ENCODE data around the gene GCGR.

GCGR gene

DNA sequence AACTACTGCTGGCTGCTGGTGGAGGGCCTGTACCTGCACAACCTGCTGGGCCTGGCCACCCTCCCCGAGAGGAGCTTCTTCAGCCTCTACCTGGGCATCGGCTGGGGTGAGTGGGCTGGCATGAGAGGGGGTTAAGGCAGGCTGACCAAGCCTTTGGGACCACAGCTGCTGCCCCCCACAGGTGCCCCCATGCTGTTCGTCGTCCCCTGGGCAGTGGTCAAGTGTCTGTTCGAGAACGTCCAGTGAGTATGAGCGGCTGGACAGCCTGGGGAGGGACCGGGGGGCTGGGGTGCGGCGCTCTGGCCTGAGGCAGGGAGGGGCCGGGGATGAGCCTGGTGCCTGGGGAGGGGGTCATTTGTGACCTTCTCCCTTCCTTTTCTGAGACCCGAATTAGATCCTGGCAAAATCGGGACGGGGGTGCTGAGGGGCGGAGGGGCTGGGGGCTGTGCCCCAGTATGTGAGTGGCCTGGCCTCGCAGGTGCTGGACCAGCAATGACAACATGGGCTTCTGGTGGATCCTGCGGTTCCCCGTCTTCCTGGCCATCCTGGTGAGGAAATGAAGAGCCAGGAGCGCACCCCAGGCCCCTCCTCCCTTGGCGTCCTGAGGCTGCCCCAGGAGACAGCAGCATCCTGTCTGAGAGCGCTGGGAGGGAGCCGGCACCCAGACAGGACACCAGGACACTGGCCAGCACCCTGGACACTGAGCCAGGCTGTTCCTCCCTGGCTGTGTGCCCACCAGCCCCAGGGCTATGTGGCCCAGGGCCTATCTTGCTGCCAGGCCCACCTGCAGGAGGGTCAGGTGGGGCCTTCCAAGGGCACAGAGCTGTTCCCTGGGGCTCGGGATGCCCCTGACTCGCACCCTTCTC lies 8.0 kb downstream of the GCGR start:
- DNase-seq (ENCODE audit: low read depth in 2 of 2), result no peak

DNA sequence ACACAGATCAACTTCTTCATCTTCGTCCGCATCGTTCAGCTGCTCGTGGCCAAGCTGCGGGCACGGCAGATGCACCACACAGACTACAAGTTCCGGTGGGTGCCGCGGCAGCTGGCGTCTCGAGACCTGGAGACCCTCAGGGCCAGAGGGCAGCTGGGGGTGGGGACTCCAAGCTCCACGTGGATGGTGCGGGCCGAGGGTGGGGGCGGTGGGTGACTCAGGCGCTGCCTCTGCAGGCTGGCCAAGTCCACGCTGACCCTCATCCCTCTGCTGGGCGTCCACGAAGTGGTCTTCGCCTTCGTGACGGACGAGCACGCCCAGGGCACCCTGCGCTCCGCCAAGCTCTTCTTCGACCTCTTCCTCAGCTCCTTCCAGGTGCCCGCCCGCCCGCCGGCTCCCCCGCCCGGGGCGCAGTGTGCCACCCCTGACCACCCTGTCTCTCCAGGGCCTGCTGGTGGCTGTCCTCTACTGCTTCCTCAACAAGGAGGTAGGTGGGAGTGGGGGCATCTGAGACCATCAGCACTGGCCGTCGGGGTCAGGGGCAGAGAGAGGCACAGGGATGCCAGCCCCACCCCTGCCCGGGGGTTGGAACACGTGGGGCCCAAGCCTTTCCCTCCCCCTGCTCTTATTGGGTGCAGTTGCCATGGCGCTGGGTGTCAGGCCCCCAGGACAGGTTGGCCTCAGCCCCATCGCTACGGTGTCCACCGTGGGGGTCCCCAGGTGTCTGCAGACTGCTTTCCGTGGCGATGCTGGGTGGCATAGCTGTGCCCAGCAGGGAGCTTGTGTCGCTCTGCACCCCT lies 8.8 kb downstream of the GCGR start:
- no peak for DNase-seq (ENCODE audit: low read depth in 2 of 2)

DNA sequence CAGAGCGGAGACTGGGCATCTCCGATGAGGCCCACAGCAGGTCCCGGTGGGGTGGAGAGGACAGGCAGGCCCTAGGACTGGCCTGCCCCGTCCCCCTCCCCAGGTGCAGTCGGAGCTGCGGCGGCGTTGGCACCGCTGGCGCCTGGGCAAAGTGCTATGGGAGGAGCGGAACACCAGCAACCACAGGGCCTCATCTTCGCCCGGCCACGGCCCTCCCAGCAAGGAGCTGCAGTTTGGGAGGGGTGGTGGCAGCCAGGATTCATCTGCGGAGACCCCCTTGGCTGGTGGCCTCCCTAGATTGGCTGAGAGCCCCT lies 9.4 kb downstream of the GCGR start:
- DNase-seq (ENCODE audit: low read depth in 2 of 2), result no peak

DNA sequence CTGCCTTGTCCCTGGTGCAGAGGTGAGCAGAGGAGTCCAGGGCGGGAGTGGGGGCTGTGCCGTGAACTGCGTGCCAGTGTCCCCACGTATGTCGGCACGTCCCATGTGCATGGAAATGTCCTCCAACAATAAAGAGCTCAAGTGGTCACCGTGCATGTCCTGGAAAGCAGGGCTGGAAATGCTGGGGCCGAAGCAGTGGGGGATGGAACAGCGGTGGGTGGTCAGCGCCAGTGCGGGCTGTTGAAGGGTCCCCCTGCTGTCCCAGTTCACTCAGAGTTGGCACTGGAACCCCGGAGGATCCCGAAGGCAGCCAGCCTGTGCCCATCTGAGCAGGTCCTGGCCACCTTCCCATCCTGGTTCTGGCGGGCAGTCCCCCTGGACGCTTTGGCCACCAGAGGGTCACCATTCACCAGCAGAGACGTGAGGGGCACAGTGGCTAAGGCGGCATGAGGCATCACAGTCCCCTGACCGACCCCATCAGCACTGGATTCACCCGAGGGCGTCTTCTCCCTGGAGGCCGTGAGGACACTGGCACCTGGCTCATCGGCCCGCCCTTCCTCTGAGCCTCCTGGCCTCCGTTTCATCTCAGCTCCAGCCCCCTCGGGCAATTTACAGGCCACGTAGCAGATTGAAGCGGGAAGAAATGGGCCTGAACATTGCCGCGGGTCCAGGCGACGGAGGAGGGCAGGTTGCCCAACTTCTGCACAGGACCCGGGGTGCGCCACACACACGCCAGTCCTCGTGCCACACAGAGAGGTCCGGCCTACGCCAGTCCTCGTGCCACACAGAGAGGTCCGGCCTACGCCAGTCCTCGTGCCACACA lies 10.1 kb downstream of the GCGR start:
- DNase-seq (ENCODE audit: low read depth in 2 of 2), result no peak

DNA sequence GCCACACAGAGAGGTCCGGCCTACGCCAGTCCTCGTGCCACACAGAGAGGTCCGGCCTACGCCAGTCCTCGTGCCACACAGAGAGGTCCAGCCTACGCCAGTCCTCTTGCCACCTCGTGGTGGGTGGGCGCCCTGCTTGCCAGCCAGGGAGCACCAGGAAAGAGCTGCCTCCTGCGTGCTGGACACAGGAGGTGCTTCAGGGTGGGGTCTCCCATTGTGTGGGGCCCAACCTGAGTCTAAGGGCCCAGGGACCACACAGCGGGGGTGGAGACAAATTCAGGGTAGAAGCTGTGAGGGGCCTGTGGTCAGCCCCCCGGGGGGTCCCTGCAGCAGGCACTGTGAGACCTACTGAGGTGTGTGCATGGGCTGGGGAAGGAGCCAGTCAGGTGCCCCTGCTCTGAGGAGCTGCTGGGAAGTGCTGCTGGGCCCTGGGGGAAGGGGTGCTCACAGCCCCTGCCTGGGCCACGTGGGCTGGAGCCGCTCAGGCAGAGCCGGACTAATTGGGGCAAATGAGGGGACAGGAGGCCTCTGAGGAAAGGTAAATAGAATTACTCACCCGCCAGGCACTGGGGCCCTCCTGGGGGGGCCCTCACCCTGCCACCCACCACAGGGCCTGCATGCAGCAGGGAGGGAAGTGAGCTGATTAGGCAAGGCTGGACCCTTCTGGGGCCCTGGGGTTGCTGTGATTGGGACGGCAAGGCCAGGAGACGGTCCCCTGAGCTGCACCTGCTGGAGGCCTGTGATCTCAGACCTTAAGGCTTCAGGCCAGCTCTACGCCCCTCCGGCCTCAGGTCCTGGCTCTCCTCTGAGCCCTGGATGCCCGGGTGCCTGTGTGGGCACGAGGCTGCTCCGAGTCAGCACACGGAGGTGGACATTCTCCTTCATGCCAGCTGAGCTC lies 11.0 kb downstream of the GCGR start:
- DNase-seq (ENCODE audit: low read depth in 2 of 2), result no peak

DNA sequence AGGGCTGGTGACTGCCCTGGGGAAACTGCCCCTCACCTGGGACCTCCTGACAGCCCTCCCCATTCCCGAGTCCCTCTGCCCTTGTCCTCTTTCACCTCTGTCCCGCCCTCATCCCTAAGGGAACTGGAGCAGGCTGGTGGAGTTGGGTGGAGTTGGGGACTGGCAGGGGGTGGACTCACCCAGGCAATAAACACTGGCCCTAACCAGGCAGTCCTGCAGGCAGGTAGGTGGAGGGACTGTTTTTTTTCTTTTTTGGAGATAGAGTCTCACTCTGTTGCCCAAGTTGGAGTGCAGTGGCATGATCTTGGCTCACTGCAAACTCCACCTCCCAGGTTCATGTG lies 11.7 kb downstream of the GCGR start:
- no peak for DNase-seq (ENCODE audit: low read depth in 2 of 2)

DNA sequence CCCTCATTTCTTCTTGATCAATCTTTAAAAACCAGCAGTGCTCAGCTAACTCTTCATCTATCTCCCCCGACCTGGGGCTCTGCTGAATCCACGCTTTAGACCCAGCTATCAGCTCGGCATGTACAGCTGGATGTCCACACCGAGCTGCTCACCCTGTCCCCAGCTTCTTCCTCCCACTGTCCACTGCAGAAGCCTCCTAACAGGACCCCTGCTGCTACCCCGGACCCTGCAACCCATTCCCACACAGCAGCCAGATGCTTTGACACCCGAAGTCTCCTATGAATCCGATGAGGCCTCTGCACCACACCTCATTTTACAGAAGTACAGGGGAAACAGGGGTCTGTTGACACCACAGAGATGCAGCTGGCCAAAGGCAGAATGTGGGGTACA lies 13.8 kb downstream of the GCGR start:
- no peak for DNase-seq (ENCODE audit: low read depth in 2 of 2)

DNA sequence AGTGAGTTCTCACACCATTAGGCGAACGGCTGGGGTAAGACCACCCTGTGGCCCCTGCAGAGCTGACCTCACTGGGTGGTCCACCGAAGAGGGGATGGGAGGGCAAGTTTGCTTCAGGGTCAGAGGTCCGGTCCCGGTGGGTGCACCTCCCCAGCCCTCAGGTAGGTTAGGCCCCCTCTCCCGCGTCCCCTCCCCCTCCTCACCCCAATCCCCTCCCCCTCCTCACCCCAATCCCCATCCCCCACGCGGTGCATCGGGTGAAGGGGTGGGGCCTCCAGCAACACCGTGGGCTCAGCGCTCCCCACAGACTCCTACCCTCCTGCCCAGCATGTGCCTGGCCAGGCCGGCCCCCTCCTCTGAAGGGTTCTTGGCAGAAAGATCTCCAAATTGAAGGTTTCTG lies 15.8 kb downstream of the GCGR start:
- DNase-seq (ENCODE audit: low read depth in 2 of 2), result no peak

DNA sequence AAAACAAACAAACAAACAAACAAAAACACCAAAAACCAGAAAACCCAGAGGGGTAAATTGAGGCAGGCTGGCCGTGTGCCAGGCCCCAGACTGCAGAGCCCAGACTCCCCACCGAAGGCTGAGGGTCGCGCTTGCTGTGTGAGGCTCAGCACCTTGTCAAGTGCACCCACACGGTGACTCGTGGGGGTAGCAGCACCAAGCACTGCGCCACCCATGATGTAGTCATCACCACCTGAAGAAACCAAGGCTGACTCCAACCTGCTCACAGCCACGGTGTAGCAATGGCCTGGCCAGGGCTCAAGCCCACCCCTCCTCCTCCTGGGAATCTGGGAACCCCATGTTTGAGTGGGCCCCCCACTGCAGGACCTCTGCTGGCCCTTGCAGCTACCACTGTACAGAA lies 17.2 kb downstream of the GCGR start:
- no peak for DNase-seq (ENCODE audit: low read depth in 2 of 2)

DNA sequence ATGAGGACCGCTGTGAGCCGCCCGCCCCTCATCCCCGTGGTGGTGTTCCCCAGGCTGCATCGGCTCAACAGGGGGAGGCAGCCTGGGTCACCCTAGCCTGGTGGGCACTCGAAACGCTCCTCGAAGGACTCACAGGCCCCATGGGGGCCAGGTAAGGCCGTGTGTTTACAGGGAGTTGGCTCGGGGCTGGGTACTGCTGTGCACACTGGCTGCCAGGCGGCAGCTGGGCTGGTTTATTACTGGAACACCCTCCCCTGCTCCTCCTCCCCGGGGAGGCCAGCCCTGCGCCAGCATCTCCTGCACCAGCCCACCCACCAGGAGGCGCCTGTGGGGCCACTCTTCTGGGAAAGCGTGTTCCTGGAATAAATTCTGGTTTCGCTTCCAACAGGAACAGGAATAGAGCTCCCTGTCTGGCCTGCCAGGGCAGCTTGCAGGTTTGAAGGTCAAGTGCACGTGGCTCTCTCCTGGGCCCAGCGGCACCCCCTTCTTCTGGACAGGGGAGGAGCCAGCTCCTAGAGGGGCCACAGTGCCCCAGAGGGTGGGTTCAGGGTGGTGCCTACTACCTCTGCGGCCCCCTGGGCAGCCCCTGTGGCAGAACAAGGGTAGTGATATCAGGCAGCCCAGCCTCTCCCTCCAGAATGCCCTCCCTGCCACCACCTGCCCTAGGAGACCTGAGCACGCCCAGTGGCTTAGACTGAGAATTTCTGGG lies 17.8 kb downstream of the GCGR start:
- DNase-seq (ENCODE audit: low read depth in 2 of 2), result peak in 1 of 2 donors; percentile 12

DNA sequence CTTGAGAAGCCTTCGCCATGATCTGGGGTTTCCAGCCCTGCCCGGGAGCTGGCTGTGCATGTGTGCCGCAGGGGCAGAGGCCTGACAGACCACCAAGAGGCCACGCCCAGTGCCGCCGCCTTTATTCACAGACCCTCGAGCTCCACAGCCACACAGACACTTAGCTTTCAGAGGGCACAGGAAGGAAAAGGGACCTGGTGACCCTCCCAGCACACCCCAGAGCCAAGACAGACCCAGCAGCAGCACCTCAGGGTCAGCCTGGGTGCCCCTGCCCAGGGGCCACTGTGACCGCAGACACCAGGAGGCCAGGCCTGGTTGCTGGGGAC lies 18.3 kb downstream of the GCGR start:
- no peak for DNase-seq (ENCODE audit: low read depth in 2 of 2)

DNA sequence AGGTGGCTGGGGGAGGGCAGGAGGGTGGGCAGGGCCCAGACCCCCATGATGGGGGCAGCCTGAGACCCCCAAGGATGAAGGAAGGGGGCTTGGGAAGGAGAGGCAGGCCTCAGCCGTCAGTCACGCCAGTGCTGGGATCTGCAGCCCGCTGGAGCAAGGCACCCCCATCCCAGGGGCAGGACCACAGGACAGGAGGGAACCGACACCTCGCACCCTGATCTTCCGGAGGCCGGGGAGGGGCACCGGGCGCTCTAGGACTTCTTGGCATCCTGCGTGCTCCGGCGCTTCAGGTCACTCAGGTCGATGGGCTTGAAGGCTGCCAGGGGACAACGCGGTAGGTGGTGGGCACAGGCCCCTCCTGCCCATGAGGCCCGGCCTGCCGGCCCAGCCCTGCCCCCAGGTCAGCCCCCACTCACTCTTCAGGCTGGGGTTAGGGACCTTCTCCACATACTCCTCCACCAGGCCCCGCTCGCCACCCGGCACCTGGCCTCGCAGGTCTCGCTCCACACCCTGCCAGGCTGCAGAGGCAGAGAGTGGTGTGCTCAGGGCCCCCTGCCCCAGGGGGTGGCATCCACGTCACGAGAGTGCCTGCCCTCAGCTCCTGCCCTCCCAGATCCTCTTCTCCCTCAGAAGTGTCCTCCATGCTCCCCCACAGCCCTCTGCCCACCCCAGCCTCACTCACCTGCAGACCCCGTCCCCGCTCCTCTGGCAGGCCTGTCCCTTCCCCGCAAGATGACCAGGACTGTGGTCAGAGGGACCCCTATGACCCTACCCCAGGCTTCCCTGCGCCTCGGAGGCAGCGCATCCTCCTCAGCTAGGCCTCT lies 19.3 kb downstream of the GCGR start:
- no peak for DNase-seq (ENCODE audit: low read depth in 2 of 2)

DNA sequence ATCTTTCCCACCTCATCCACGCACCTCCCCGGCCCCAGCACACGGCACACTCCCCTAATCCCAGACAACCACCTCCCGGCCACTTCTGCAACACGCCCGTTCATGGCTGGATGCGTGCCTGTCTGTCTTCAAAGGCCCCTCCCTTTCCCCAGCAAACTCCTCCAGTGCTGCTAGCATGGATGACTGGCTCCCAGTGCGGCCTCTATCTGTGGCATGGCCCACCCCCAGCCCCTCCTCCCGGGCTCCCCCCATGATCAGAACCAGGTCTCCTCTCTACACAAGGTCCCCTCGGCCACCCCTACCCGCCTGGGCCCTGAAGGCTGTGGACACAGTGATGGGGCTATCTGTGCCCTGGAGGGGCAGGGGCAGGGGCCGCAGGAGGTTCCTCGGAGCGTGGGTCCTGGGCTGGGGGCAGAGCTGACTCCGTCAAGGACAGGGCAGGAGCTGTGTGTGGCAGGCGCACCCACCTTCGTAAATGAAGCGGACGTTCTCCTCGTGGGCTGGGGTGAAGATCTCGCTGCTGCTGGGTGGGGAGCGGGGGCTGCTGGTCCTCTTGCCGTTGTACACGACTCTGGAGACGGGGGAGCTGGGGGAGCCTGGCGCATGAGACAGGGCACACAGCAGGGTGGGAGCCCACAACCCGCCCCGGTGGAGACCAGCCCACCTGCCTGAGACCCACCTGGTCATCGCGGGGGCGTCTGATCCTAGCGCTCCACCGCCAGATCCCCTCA lies 20.0 kb downstream of the GCGR start:
- DNase-seq (ENCODE audit: low read depth in 2 of 2), result no peak

DNA sequence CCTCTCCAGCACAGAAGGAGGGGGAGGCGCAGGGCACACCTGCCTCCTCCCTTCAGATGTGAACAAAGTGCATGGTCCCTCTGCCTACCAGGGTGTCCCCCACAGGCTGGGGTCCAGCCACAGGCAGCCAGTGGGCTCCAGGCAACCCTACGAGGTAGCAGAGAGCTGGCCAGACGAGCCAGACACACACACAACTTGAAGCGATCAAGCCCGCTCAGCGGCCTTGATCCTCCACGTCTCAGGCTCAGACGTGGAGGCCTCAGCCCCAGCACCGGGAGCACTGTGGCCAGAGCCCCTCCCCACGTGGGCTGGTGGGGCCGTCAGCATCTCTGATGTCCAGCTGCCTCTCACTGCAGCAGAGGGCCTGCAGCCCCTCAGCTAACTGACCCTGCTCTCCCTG lies 20.6 kb downstream of the GCGR start:
- no peak for DNase-seq (ENCODE audit: low read depth in 2 of 2)

DNA sequence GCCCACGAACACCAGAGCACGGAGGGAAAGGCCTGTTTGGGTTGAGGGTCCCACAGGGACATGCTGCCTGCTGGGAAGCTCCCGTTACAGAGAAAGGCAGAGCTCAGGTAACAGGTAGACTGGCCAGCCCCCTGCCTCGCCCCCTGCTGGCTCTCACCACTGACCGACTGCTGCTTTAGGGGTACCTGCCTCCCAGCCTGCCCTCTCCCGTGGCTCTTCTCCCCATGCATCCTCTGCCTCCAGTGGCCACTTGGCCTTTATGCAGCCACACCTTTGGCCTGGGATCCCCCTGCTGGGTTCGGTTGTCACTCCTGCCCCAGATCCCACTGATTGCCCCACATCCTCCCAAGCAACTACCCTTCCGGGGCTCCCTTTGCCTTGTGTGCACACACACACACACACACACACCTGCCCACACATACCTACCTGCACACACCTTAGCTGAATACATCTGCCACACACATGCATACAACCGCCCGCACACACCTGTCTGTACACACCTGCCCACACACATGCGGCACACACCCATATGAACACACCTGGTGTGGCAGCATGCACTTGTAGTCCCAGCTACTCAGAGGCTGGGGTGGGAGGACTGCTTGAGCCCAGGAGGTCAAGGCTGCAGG lies 22.0 kb downstream of the GCGR start:
- no peak for DNase-seq (ENCODE audit: low read depth in 2 of 2)

DNA sequence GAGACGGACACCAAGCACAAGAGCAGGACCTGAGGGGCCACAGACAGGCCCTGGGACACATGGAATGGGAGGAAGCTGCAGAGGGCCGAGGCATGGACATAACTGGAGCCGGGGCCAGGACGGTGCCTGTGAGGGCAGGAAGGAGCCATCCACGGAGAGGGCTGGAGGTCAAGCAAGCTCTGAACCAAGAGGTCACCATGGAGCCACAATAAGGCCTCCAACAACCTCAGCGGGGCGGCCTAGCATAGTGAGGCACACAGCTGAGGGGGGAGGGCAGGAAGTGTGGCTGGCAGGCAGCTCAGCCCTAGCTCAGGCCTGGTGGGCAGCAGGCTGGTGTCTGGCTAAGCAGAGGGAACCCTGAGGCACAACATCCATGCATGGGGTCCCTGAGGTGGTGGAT lies 24.7 kb downstream of the GCGR start:
- no peak for DNase-seq (ENCODE audit: low read depth in 2 of 2)

DNA sequence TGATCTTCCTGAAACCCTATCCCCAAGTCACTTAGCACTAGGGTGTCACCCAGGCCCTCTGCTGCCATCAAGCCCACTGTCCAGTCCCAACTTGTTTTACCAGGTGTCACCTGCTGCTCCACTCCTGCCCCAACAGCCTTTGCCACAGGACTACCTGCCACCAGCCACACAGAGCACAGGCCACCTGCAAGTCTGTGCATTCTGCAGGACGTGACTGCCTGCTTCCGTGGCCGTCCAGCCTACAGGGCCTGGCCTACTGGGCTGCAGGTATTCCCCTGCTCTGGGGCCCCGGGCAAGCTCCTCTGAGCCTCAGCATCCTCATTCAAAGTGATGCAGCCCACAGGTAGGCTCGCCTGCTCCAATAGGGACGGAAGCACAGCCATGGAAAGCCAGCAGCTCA lies 25.9 kb downstream of the GCGR start:
- DNase-seq (ENCODE audit: low read depth in 2 of 2), result no peak

DNA sequence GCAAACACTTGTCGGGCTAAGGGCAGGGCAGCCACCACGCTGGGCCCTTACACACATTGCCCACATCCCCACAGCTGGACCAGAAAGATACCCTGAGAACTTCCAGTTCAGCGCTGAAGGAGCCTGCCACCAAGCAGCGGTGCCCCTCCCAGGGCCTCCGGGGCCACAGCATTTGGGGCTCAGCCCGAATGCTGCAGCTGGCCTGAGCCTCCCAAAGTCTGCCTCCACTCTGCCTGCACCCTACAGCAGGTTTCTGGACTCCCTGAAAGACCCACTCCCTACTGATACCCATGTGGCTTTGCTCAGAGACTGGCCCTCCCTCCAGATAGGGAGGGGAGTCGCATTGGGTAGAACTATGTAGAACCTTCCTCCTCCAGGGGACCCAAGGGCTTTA lies 27.6 kb downstream of the GCGR start:
- DNase-seq (ENCODE audit: low read depth in 2 of 2), result no peak

DNA sequence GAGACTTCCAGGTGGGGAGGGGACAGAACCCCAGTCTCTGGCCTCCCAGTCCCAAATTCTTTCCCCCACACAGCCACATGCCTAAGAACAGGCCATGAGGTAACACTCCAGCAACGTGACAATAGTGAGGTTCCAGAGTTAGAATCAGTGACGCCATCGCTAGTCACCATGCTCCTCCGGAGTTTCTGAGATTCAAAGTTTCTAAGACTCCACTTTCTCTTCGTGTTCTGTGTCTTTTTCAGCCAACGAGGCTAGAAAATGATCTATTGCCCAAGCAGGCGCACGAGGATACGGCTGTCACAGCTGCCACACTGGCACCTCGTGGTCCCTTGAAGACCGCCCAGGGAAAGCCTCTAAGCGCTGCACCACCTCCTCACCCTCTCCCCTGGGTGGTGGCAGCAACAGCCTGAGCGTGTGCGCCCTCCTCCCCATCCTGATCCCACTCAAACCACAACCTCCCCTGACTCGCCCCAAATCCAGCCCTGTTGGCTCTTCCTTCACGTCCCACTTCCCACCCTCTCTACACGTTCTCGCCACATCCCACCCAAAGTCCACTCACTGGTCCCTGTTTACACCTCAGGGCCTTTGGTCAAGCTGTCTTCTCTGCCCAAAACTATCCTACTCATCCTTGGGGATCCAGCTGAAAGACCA lies 28.1 kb downstream of the GCGR start:
- DNase-seq (ENCODE audit: low read depth in 2 of 2), result peak; percentile 30 to 38

All from stimulated activated CD4-positive, alpha-beta T cell treated with anti-CD3 and anti-CD28 coated beads, Interleukin-4, amount 100 ng/mL, for 48 hours (primary cell).